Measurements from ENCODE around the gene GRM7.

DNA sequence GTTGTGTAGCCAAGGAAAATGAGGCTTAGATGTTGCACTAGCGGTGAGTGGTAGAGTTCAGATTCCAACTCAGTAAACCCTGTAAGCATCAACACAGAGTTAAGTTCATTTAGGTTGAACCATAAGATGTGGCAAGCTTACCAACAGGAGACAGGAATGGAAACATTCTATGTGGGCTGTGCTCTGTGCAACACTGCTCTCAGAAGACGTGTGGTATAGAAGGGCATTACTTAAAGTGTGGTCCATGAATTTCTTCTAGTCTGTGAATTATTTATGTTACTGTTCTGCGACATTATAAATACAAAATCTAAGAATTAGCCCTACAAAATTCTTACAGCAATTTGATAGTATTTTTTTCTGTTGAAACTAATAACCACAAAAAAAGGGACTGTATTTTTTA is 213.3 kb downstream of the GRM7 start:
- TF ChIP-seq POLR2A (IDR thresholded peaks at IDR 0.05) (no peak), POLR2AphosphoS5 (IDR thresholded peaks at IDR 0.05) (no peak)
- TF ChIP-seq, protein P1, sequence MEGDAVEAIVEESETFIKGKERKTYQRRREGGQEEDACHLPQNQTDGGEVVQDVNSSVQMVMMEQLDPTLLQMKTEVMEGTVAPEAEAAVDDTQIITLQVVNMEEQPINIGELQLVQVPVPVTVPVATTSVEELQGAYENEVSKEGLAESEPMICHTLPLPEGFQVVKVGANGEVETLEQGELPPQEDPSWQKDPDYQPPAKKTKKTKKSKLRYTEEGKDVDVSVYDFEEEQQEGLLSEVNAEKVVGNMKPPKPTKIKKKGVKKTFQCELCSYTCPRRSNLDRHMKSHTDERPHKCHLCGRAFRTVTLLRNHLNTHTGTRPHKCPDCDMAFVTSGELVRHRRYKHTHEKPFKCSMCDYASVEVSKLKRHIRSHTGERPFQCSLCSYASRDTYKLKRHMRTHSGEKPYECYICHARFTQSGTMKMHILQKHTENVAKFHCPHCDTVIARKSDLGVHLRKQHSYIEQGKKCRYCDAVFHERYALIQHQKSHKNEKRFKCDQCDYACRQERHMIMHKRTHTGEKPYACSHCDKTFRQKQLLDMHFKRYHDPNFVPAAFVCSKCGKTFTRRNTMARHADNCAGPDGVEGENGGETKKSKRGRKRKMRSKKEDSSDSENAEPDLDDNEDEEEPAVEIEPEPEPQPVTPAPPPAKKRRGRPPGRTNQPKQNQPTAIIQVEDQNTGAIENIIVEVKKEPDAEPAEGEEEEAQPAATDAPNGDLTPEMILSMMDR (IDR thresholded peaks at IDR 0.05 in 8 of 11, conservative IDR thresholded peaks at IDR 0.05 in 3 of 11) = no peak
